HG03280 (cell line): Measurements from ENCODE around the gene CASP7.

Experiments
- ATAC-seq: cut with Tn5 transposase; IDR thresholded peaks from one replicate; pipeline ENCODE4 v1.9.1; 2021; ENCODE audit warnings: mild to moderate bottlenecking, moderate library complexity; ENCODE audit not compliant: unreplicated experiment

CASP7 gene

DNA sequence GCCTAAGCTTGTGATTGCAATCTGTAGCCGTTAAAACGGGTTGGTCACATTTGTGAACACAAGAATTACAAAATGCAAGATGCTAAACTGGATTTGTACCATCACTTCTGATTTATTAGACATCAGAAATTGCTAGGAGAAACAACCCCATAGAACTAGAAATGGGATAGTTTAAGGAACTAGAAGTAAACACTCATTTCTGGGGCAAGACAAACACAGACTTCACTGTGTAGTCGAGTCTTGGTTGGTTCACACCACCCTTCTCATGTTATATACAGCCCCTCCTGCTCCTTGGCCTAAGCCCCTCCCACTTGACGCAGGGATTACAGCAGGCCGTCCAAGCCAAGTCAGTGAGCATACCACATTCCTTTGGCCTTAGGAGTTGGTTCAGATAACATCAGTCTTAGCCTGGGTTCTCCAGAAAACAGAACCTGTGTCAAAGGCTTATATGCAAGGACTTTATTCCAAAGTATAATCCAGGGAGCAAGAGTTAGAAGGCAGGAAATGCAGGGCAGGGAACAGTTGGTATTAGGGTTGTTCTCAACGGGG lies 13.8 kb upstream of the CASP7 start:
- no peak for ATAC-seq

DNA sequence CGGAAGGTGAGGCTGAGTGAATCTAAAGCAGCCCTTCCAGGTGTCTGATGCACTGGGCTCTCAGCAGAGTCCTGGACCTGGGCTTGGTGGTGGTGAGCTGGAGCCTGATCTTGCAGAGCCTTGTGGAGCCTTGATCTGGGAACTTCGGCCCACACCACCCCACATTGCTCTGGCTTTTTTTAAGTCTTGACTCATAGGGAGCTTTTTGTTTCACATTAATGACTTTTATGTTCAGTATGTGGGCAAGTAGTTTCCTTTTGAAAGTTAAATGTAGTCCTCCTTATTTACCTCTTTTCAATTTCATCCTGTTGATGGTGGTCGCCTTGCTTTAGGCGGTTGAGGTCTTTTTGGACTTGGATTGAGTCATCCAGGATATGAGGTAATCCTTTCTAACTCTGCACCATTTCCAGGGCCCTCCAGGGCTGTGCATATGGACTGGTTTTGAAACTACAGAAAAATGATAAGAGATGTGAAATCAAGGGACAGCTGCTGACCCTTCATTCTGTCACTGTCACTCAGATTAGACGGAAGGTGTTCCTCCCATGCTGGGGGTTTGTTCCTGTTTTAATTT lies 12.9 kb upstream of the CASP7 start:
- ATAC-seq, result peak; percentile 65

DNA sequence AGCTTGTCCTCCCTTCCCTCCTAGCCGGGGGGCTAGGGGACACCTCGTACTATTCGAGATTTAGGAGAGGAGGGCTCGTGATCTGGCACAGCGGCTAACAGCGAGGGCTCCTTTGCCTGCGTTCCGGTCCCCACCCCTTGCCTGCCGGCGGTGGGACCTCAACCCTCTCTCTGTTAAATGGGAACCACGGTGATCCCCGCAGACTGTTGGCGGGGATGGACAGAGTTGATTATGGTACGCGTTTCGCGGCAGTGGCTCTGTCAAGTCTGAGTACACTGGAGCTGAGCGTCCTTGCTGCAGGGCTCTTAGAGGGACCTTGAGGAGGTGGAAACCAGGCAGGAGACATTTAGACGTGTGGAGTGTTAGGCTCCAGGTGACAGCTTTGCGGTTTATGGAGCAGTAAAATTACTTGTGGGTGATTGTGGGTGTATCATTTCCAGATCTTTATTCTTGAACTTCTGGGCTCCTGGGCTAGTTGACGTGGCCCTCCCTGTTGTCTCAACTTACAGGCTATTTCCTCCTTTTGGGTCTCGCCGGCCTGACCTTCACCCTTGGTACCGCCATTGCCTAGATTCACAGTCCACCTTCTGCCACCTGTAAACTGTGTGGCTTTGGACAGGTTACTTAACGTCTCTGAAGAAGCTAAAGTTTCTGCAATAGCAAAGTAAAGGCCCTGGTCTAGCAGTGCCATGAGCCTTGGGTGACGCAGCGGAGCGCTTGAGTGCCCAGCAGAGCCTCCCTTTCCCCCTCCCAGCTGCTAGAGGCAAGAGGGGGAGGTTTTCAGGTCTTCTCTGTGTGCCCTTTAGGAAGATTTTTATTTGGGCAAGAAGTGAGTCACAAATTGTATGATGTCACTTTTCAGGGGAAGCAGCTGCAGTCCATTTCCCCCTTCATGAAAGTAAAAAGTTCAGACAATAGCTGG lies 739 bp downstream of the CASP7 start:
- ATAC-seq, result peak; percentile 15

DNA sequence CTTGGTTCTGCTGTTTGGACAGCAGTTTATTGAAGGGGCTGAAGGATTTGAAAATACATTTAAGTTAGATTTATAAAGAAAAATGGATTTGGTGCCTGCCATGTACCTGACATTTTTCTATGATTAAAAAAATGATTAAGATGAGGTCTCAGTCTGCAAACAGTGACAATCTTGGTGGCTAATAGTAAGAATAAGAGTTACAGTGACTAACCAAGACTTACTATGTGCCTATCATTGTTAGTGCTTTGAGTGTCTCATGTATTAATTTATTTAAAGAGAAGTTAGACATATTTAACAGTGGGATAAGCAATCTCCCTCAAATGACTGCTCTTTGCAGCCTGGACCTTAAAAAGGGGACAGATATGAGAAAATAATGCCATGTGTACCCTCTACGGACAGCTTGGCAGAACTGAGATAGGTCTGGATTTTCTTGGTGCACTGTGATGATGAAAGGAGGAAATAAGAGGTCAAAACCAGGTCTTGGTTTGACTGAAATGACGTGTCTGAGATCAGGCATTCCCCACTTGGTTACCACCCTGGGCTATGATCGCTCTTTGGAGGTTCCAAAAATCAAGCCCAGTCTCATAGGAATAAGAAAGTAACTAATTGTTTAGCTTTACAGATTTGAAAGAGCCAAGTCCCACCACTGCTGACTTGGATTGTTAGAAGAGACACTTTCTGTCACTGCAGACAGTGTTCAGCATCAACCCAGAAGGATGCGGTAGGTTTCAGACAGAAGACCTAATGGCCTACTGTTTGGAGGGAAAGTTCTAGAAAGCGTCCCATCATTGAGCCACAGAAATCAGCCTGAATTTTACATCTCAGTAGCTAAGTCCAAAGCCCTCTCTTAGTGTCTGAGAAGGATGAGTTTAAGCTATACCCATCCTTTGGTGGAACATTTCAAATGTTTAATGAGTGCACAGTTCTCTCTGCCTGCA lies 2.1 kb downstream of the CASP7 start:
- ATAC-seq, result peak; percentile 52

DNA sequence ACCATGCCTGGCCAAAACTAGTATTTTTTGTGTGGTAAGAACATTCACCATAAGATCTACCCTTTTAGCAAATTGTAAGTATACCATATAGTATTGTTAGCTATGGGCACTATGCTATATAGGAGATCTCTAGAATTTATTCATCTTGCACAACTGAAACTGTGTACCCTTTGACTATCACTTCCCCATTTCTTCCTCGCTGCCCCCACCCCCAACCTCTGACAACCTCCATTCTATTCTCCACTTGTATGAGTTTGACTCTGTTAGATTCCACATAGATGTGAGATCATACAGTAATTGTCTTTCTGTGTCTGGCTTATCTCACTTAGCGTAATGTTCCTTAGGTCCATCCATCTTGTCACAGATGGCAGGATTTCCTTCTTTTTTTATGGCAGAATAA lies 3.6 kb downstream of the CASP7 start:
- no peak for ATAC-seq

DNA sequence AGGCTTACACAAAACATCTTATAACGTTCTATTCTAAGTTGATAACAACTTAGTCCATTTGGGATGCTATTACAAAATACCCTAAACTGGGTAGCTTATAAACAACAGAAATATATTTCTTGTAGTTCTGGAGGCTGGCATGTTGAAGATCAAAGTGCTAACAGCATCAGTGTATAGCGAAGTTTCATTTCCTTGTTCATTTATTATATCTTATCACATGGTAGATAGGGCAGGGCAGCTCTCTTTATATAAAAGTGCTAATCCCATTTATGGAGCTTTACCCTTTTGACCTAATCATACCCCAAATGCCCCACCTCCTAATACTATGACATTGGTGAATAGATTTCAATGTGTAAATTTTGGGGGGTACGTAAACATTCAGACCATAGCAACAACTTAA lies 6.3 kb downstream of the CASP7 start:
- no peak for ATAC-seq

DNA sequence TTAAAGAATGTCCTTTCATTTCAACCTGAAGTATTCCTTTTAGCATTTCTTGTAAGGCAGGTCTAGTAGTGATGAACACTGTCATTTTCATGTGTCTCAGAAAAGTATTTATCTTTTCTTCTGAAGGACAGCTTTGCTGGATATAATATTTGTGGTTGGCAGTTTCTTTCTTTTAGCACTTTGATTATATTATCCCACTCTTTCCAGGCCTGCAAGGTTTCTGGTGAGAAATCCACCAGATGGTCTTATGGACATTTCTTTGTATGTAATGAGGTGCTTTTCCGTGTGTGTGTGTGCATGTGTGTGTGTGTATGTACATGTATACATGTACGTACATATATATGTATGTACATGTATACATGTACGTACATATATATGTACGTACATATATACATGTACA lies 7.3 kb downstream of the CASP7 start:
- ATAC-seq, result no peak

DNA sequence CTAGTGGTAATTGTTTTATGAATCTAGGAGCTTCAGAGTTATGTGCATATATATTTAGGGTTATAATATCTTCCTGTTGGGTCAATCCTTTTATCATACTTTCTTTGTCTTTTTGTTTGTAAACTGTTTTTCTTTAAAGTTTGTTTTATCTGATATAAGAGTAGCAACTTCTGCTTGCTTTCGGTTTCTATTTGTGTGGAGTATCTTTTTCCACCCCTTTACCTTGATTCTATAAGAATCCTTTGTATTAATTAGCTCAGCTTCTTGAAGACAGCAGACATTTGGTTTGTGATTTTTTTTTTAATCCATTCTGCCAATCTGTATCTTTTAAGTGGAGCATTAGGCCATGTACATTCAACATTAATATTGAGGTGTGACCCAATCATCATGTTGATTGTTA lies 9.3 kb downstream of the CASP7 start:
- no peak for ATAC-seq

DNA sequence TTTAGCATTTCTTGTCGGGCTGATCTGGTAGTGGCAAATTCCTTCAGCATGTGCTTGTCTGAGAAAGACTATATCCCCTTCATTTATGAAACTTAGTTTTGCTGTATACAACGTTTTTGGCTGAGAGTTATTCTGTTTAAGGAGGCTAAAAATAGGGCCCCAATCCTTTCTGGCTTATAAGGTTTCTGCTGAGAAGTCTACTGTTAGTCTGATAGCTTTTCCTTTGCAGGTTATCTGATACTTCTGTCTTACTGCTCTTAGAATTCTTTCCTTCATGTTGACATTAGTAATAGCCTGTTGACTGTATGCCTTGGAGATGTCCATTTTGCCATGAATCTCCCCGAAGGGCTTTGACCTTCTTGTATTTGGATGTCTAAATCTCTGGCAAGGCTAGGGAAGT lies 9.9 kb downstream of the CASP7 start:
- no peak for ATAC-seq

DNA sequence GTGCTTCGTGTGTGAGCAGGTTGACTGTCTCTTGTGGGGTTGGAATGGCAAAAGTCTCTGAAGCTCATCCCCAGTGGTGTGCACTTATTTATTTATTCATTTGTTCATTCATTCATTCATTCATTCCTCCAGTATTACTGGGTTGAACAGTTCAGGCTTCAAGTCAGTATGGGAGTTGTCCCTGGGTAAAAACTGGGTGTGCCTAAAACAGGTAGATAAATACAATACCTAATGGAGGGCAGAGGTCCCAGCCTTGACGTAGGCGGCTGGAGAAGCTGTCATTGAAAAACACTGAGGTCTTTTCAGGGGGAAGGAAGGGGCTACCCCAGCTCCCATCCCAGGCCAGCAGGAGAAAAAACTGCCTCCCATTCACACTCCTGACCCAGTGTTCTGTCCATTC lies 11.0 kb downstream of the CASP7 start:
- ATAC-seq, result no peak

DNA sequence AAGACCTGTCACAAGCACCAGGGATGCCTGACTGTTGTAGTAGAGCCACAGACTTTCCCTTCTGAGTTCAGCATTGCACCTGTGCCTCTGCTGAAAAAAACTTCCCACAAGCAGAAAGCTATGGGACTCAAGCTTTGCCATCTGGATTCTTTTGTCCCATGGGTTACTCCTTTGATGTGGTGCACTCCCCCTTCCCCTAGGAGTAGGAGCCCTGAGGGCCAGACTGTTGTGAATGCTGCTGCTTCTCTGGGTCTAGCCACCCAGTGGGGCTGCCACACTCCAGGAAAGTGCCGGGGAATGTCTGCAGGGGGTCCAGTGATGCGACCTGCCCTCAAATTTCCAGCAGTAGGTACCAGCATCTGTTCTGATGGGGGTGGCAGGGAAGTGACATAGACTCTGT lies 11.7 kb downstream of the CASP7 start:
- ATAC-seq, result no peak

DNA sequence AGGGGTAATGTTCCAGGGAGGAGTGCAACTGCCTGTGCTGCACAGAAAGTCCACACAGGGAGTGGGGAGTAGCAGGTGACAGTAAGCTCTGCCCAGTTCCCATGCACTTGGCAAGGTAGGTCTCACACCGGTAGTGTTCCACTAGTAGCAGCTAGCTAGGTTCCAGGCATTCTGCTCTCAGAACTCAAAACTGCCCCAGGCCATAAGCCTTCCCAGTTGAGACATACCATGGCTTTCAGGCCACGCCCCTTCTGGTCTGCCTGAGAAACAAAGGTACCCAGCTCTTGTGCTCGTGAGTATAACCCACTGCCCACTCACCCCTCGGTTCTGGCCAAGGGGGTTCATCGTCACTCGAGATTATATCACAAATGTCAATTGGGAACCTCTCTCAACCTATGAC lies 12.6 kb downstream of the CASP7 start:
- no peak for ATAC-seq

DNA sequence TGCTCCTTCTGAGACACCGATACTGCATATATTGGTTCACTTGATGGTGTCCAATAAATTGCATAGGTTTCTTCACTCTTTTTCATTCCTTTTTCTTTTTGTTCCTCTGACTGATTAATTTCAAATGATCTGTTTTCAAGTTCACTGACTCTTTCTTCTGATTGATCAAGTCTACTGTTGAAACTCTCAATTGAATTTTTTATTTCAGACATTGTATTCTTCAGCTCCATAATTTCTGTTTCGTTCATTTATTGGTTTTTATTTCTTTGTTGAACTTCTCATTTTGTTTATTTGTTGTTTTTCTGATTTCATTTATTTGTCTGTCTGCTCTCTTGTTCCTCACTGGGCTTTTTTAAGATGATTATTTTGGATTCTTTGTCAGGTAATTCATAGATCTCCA lies 13.6 kb downstream of the CASP7 start:
- no peak for ATAC-seq

DNA sequence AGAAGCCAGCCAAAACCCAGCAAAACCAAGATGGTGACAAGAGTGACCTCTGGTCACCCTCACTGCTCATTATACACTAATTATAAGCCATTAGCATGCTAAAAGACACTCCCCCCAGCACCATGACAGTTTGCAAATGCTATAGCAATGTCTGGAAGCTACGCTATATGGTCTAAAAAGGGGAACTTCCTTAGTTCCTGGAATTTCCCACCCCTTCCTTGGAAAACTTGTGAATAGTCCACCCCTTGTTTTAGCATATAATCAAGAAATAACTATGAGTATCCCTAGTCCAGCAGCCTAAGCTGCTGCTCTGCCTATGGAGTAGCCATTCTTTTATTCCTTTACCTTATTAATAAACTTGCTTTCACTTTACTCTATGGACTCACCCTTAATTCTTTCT lies 16.0 kb downstream of the CASP7 start:
- no peak for ATAC-seq

DNA sequence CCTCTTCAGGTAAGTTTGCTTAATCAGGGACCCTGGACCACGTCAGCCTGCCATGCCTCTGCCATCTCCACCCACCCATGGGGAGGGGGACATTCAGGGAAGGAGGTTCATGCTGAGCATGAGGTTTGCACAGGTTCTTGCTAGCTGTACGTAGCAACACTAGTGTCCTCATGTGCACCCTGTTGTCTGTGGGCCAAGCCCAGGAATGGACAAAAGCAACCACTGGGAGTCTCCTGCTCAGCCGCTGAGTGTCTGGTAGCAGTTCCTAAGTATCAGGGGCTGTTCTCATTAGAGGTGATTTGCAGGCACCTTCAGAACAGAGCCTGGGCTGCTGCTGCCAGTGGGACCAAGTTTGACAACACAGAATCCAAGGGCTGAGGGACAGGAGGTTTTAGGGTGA lies 17.9 kb downstream of the CASP7 start:
- no peak for ATAC-seq

DNA sequence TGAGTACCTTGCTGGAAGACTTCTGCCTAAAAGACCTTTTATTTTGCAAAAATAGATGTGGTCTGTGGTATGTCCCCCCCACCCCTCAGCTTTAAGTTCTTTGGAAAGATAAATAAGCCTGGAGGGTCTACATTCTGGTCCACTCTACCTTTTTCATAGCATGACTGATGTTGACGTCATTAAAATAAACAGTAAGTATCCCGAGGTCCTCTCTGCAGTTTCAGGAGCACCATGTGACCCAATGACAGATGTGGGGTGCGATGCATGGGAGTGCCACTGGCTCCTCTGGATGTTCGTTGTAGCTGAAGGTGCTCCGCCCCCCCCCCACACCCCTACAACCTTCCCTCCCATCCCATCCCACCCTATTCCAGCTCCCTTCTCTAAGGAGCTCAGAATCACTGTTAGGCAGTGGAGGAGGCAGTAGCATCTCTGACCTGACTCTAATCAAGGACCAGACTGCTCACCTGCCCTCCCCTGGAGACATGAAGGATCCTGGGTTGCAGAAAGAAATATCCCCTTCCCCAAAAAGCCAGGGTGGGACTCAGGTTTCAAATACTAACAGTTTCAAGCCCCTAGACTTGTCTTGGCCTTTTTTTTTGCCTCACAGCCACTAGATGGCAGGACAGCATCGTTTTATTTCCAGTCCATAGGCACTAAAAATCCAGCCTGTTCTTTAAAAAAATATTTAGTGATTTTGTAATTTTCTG lies 25.1 kb downstream of the CASP7 start:
- ATAC-seq, result no peak

DNA sequence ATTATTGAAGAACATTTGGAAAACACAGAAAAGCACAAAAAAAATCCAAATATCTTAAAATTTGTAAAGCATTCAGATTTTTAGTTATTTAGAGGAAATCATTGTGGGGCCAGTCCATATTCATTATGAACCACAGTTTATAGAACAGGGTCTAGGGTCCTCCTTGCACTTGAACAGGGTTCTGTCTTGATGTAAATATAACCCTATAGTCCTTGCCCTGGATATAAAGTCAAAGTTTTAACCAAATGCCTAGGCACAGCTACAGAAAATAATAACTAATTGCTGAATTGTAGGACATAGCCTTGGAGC lies 25.6 kb downstream of the CASP7 start:
- ATAC-seq, result no peak

DNA sequence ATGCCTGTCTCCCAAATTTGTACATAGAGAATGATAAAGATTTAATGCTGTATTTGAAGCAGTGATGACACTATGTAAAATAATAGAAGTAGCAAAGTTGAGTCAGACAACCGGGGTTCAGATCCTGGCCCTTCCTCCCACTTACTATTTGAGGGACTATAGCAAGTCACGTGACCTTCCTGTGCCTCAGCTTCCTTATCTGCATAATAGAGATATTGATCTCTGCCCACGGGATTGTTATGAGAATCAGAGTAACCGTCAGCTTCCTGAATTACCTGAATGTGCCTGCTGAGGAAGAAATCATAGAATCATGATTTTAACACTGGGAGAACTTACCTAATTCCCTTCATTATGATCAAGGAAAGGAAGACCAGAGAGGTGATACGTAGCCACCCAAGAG lies 26.9 kb downstream of the CASP7 start:
- ATAC-seq, result no peak

DNA sequence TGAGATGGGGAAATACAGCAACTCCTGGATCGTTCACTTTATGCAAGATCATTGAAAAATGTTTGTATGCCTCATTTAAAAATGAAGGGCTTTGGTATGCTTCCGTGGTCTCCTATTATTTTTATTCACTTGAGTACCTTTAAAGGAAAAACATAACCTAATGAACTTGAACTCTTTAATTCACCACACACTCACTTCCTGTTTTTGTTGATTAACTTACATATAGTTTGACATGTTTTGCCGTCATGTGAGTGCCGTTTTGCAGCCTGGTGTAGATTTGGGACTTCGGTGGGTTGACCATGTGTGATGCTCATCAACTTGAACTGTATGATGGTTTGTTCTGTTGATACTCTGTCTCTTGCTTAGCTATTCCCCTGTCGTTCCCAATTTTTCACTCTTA lies 28.9 kb downstream of the CASP7 start:
- no peak for ATAC-seq

DNA sequence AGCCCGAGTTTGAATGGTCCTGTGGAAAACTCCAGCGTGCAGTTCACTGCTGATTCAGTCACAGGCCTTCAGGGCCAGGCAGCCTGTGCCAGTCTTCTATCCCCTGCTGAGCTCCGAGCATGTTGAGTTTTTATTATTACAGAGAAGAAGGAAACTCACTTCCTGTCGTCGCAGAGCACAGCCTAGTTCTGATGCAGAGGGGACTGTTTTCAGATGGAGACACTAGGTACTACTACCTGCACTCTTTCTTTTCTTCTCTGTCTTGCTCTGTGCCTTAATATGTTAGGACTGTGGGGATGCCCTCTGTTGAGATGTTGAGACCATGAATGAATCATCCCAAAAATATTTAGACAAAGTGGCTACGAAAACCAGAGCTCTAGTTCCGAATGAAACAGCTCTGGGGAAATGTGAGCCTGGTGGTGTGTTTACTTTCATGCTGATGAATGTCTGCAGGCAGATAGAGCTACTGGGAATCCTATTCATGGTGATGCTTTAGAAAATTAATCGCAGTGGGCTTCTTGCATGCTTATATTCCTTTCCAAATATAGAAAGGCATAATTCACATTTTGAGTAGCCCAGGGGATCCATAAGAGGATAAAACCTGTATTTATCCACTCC lies 29.6 kb downstream of the CASP7 start:
- no peak for ATAC-seq
